Measurements from ENCODE around the gene CIBAR2.
"Not testable (repeated sequence)": the region's sequence is repeated elsewhere in the genome, so short reads cannot be mapped to it uniquely, and the experiment has no call there.

CIBAR2 gene

GRCh38 chr16:85128079-85128837 lies 16.0 kb upstream of the CIBAR2 start:
- in situ Hi-C loops (cut with MboI; ENCODE audit: low sequenced_read_pairs): no loop called here

- in situ Hi-C loops (cut with MboI; ENCODE audit: low sequenced_read_pairs): no loop called here
These were observed 15.1 kb upstream of the CIBAR2 start for GRCh38 chr16:85127379-85127723.

- in situ Hi-C loops (cut with MboI; ENCODE audit: low sequenced_read_pairs): no loop called here
These were observed 14.6 kb upstream of the CIBAR2 start for GRCh38 chr16:85126705-85127378.

- in situ Hi-C loops (cut with MboI; ENCODE audit: low sequenced_read_pairs): no loop called here
These were observed 14.1 kb upstream of the CIBAR2 start for GRCh38 chr16:85126394-85126704.

GRCh38 chr16:85125570-85126393 lies 13.5 kb upstream of the CIBAR2 start:
- in situ Hi-C loops (cut with MboI; ENCODE audit: low sequenced_read_pairs): no loop called here

- in situ Hi-C loops (cut with MboI; ENCODE audit: low sequenced_read_pairs): no loop called here
These were observed 12.5 kb upstream of the CIBAR2 start for GRCh38 chr16:85124636-85125346.

- in situ Hi-C loops (cut with MboI; ENCODE audit: low sequenced_read_pairs): no loop called here
These were observed 11.8 kb upstream of the CIBAR2 start for GRCh38 chr16:85123891-85124635.

GRCh38 chr16:85123441-85123840 lies 11.2 kb upstream of the CIBAR2 start:
- in situ Hi-C loops (cut with MboI; ENCODE audit: low sequenced_read_pairs): not testable (repeated sequence)

- in situ Hi-C loops (cut with MboI; ENCODE audit: low sequenced_read_pairs): no loop called here
These were observed 7.7 kb upstream of the CIBAR2 start for GRCh38 chr16:85120006-85120340.

GRCh38 chr16:85117418-85117817 lies 5.1 kb upstream of the CIBAR2 start:
- in situ Hi-C loops (cut with MboI; ENCODE audit: low sequenced_read_pairs): no loop called here

- in situ Hi-C loops (cut with MboI; ENCODE audit: low sequenced_read_pairs): no loop called here
These were observed 2.8 kb upstream of the CIBAR2 start for GRCh38 chr16:85114909-85115567.

GRCh38 chr16:85113913-85114312 lies 1.6 kb upstream of the CIBAR2 start:
- in situ Hi-C loops (cut with MboI; ENCODE audit: low sequenced_read_pairs): no loop called here

- in situ Hi-C loops (cut with MboI; ENCODE audit: low sequenced_read_pairs): no loop called here
These were observed 979 bp upstream of the CIBAR2 start for GRCh38 chr16:85113168-85113733.

GRCh38 chr16:85111184-85111583 lies 1.1 kb downstream of the CIBAR2 start:
- in situ Hi-C loops (cut with MboI; ENCODE audit: low sequenced_read_pairs): no loop called here

GRCh38 chr16:85110105-85110504 lies 2.2 kb downstream of the CIBAR2 start:
- in situ Hi-C loops (cut with MboI; ENCODE audit: low sequenced_read_pairs): no loop called here

- in situ Hi-C loops (cut with MboI; ENCODE audit: low sequenced_read_pairs): no loop called here
These were observed 4.7 kb downstream of the CIBAR2 start for GRCh38 chr16:85107532-85107931.

GRCh38 chr16:85107083-85107482 lies 5.2 kb downstream of the CIBAR2 start:
- in situ Hi-C loops (cut with MboI; ENCODE audit: low sequenced_read_pairs): no loop called here

GRCh38 chr16:85105475-85105874 lies 6.8 kb downstream of the CIBAR2 start:
- in situ Hi-C loops (cut with MboI; ENCODE audit: low sequenced_read_pairs): no loop called here

GRCh38 chr16:85104821-85105391 lies 7.4 kb downstream of the CIBAR2 start:
- in situ Hi-C loops (cut with MboI; ENCODE audit: low sequenced_read_pairs): no loop called here

GRCh38 chr16:85104147-85104546 lies 8.1 kb downstream of the CIBAR2 start:
- in situ Hi-C loops (cut with MboI; ENCODE audit: low sequenced_read_pairs): no loop called here

Measured in HL-60/S4 treated with phorbol 12-myristate 13-acetate at 8.2 ng/mL for 4 days and 3 days (cell line).